Erythroblast (primary cell): ENCODE results near the gene PTPN22.

Experiments
- GATA1 ChIP-seq: IDR thresholded peaks from 2 replicates; pipeline ENCODE4 v1.6.1; 2011; ENCODE audit warnings: low read depth, mild to moderate bottlenecking, control low read depth, low read length, moderate library complexity
- POLR2A ChIP-seq: IDR thresholded peaks from 2 replicates; pipeline ENCODE4 v1.6.1; 2011; ENCODE audit warnings: mild to moderate bottlenecking, low read length

DNA sequence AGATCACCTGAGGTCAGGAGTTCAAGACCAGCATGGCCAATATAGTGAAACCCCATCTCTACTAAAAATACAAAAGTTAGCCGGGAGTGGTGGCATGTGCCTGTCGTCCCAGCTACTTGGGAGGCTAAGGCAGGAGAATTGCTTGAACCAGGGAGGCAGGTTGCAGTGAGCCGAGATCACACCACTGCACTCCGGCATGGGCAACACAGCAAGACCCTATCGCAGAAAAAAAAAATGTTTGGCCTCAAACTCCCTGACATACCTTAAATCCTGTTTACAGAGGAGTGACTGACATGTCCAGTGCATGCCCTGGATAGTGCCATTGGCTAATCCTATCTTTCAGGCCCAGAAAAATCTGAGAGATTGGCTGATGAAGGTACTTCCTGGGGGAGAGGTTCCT, 45.5 kb upstream of the PTPN22 start:
- TF ChIP-seq POLR2A (no peak), GATA1 (no peak)
